HTR-8/SVneo (cell line): ENCODE results near the gene CUL9.
"Not testable (repeated sequence)": the region's sequence is repeated elsewhere in the genome, so short reads cannot be mapped to it uniquely, and the experiment has no call there.

ENCODE experiments used
- DNase-seq: peaks from one replicate; pipeline ENCODE4 v3.0.0; 2011; ENCODE audit warnings: low spot score, mixed read lengths; ENCODE audit not compliant: insufficient read length
- FAIRE-seq: peaks from 2 replicates; lab custom pipeline; 2011; peaks lifted over from hg19 to GRCh38; lab: Jason Lieb, UNC

The CUL9 gene

DNA sequence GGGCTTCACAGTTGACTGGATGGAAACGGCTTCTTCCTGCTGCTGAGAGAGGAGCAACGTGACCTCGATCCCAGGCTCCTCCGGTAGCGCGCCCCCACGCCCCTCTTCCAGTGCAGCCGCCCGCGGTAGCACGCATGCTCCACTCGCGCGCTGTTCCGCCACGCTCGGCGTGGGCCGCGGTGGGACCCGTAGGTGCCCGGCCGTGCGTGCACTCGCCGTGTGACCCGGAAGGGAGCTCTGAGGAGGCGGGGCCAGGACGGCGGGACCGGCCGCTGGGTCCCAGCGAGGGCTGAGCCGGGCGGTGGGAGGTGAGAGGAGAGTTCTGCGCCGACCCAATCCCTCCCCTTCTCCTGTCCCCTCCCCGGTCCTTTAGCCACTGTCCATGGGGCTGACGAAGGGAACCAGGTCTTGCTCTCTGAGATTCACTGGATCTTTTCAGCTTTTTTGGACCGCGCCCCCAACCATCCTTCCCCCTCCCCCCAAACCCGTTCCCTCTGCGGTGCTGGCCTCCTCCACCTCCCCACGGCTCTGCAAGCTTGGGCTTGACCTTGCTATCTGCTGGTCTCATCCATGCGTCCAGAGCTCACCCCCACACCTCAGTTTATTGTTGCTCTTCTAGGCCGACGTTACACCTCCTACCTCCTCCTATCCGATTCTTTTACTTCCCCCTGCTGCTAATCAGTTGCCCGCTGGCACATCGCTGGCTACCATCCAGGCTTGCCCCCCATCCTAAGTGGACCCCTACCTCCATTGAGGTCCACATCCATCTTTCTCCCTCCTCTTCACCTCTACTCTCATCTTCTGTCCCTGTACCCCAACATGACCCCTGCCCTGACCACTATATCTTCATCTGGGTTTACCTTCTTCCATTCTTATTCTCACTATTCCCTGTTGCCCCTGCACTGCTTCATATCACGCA, at the start of gene CUL9:
Gene CUL9 (plus strand): TSS at position 255 of the 919 bp plus-strand sequence. CDS start 2,115 bp downstream, outside the sequence.
- no peak for FAIRE-seq
- no peak for DNase-seq

DNA sequence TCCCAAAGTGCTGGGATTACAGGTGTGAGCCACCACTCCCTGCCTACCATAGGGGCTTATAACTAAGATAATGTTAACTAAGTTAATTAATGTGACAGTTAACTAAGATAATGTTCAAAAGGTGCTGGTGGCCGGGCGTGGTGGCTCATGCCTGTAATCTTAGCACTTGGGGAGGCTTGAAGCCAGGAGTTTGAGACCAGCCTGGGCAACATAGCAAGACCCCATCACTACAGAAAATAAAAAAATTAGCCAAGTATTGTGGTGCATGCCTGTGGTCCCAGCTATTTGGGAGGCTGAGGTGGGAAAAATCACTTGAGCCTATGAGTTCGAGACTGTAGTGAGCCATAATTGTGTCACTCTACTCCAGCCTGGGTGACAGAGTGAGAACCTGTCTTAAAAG, 43.7 kb upstream of the CUL9 start:
- FAIRE-seq: no peak

DNA sequence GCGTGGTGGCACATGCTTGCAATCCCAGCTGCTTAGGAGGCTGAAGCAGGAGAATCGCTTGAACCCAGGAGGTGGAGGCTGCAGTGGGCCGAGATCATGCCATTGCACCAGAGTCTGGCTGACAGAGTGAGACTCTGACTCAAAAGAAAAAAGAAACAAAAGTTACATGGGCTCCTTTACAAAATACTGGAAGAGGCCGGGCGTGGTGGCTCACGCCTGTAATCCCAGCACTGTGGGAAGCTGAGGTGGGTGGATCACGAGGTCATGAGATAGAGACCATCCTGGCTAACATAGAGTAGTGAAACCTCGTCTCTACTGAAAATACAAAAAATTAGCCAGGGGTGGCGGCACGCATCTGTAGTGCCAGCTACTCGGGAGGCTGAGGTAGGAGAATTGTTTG, 42.0 kb upstream of the CUL9 start:
- FAIRE-seq, DNase-seq: not testable (repeated sequence)

More for the DNA sequence above, 43.7 kb upstream of the CUL9 start:
- no peak for DNase-seq

DNA sequence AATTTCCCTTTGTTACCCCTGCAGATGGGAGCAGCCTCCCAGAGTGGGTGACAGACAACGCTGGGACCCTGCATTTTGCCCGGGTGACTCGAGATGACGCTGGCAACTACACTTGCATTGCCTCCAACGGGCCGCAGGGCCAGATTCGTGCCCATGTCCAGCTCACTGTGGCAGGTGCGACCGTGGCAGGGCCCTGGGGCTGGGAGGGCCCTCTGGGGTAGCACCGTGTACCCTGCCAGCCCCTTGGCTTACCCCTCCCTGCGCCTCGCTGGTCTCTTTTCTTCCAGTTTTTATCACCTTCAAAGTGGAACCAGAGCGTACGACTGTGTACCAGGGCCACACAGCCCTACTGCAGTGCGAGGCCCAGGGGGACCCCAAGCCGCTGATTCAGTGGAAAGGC, 40.4 kb upstream of the CUL9 start:
- DNase-seq: no peak
- FAIRE-seq: no peak

DNA sequence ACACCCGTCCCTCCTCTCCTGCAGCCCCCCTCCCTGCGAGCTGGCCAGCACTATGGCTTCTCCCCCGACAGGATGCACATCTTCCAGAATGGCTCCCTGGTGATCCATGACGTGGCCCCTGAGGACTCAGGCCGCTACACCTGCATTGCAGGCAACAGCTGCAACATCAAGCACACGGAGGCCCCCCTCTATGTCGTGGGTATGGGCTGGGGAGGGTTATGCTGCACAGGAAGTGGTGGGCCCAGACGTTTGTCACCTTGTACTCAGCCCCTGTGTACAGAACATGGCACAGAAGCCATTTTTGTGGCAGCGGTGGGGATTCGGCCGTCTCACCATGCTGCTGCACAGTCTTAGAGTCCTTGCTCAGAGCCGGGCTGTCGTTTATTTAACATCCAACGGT, 39.9 kb upstream of the CUL9 start:
- FAIRE-seq (no peak), DNase-seq (no peak)

DNA sequence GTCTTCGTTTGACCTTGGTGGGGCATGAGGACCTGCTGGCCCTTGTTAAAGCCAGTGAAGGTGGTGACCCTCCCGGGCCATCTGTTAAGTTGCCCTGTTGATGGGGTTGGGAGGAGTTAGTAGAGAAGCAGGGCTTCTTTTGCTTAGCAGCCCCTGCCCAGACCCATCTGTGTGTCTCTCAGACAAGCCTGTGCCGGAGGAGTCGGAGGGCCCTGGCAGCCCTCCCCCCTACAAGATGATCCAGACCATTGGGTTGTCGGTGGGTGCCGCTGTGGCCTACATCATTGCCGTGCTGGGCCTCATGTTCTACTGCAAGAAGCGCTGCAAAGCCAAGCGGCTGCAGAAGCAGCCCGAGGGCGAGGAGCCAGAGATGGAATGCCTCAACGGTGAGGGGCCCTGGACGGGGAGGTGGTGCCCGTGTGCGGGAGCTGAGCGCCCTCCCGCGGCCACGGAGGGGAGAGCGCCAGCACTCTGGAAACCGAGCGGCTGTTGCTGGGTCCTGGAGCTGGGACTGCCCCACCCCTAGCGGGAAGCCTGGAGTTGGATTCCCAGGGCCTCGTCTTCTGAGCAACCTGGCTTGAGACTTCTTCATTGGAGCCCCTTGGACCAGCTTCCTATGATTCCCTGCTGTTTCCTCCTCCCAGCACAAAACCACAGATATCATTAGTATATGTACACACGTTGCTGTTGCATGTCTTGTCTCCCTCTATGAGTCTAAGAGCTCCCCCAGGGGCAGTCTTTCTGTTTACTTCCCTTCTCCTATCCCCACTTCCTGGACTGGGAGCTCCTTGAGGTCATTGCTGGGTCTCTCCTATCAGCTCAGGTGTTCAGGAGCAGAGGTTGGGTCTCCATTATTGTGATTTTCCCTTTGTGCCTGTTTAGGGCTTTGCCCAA, 38.5 kb upstream of the CUL9 start:
- DNase-seq (peak; percentile 95), FAIRE-seq (peak; percentile 33)

DNA sequence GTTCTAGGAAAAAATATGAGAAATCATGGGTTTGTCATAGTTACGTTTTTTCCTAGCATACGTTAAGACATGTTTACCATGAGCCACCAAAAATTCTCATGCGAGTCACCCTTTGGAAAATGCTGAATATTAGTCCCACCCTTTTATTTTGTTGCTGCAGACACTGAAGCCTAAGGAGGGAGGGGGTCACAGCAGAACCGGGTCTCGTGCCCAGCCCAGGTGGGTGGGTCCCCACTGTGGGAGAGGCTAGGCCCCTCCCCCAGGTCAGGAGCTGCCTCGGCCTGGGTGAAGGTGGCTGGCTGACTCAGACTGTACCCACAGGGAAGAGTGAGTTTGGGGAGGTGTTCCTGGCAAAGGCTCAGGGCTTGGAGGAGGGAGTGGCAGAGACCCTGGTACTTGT, 37.1 kb upstream of the CUL9 start:
- FAIRE-seq (no peak), DNase-seq (no peak)

DNA sequence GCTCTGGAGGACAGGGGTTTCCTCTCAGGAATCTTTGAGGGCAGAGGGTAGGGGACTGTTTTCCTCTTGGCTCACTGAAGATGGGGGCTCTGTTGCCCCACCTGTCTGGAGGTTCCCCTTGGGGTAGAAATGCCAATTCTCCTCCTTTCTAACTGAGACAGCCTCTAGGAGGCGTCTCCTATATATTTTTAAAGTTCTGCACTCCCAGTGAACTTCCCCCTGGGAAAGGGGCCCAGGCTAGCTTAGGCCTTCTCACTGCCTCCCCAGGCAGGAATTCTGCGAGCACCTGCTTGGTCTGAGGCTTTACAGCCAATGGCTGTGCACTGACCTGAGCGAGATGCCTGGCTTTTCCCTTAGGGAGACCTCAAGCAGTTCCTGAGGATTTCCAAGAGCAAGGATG, 35.7 kb upstream of the CUL9 start:
- FAIRE-seq: no peak
- no peak for DNase-seq

DNA sequence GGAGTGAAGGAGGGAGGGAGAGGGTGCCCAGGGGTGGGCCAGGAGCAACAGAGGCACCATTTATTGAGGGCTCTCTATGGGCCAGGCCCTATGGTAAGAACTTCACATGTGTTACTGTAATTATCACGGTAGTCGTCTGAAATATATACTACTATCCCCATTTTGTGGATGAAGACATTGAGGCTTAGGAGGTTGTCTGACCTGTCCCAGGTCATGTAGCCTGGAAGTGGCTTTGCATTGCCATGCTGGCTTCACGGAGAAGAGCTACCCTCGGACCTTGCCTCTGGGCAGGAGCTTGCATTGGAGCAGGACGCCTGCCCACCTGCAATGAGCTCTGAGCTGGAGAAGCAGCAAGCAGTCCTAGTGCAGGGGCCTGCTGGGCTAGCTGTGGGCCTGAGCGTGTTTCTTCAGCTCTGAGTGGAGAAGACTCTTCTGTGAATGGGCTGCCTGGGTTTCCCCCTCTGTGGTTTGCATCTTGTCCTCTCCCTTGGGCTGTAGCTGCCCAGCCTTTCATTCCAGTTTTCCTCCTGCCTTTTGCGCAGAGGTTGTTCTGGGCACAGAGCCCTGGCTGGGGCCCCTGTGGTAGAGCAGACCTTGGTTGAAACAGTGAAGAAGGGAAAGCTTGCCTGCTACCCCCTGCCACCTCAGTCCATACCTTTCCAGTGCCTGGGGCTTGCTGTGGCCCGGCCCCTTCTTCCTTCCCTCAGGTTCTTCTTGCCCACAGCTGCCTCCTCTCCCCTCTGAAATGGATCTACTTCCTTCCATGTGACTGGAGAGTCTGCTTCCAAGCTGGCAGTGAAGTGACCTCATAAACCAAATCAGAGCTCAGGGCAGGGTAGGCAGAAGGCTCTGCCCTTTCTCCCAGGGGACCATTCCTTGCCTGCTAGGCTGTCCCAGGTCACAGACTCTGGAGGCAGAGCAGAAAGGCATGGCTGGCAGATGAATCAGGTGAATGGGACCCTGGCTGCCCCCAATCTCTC, 35.0 kb upstream of the CUL9 start:
- DNase-seq (no peak), FAIRE-seq (no peak)

DNA sequence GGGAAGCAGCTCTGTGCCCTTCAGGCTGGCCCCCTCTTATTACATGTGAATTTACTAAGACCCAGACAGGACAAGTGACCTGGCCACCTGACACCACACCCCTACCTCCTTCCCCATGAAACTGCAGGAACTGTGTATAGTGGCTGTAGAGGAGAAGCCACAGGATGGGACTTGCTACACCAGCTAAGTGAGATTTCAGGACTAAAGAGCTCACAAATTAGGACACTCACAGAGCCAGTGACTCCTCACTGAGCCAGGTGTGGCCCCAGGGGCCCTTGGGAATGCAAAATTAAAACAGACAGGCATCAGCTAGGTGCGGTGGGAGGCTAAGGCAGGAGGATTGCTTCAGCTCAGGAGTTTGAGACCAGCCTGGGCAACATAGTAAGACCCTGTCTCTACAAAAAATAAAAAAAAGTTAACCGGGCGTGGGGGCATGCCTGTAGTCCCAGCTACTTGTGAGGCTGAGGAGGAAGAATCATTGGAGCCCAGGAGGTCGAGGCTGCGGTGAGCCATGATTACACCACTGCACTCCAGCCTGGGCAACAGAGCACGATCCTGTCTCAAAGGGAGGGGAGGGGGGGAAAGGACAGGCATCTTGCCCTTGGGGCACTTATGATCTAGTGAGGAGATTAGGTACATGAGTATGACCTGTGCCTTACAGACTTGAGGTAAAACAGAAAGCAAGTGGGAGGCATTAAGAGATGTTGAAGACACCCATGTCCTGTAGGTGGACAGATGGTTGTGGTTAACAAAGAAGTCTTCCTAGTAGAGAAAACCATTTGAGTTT, 34.1 kb upstream of the CUL9 start:
- DNase-seq: no peak
- FAIRE-seq: no peak

DNA sequence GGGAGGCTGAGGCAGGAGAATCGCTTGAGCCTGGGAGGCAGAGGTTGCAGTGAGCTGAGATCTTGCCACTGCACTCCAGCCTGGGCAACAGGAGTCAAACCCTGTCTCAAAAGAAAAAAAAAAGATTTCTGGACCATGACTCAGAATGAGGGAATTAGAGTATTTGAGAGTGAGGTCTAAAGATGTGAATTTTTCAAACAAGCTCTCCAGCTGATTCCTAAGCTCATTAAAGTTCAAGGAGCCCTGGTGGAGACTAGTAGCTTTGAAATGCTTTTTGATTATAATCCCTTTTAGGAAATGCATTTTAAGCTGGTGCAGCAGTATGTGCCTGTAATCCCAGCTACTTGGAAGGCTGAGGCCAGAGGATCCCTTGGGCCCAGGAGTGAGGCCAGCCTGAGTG, 32.7 kb upstream of the CUL9 start:
- no peak for DNase-seq
- no peak for FAIRE-seq

DNA sequence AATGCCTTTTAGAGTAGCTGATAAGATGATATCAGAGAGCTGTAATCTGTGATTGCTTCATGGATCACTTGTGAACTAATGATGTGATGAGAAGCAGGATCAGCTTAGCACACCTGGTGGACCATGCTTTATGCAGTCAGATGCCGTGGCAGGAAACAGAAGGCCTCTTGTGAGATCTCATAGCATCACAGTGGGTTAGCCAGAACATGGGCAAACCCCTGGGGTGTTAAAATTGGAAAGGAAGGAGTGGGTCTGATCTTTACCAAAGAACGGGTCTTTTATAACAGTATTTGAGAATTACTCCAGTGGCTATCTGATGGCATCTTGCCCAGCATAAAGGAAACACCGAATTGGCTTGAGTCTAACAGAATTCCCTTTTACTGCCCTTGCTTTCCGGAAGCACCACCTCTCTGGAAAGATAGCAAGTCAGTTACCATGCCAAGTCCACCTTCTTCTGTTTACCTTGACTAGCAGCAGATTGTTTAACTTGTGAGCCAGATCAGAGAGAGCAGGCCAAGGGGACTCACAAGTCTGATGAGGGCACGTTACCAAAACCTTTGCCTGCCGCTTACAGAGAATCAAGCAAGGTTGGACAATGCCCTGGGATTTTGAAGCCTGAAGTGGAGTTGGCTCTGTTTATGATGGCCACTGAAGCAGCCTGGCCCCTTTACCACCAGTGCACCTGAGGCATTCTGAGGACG, 31.8 kb upstream of the CUL9 start:
- no peak for FAIRE-seq

DNA sequence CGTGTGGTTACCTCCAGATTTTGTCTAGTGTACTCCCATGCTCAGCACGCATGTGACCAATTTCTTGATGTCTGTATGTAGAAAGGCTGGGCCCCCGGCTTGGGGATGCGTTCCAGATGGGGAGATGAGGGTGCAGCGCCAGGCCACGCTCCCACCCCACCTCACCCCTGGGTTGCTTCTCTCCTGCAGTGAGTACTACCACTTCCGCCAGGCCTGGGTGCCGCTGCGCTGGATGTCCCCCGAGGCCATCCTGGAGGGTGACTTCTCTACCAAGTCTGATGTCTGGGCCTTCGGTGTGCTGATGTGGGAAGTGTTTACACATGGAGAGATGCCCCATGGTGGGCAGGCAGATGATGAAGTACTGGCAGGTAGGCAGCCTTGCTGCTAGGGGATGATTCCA, 22.4 kb upstream of the CUL9 start:
- DNase-seq (no peak), FAIRE-seq (no peak)

More for the DNA sequence above, 31.8 kb upstream of the CUL9 start:
- DNase-seq: no peak

DNA sequence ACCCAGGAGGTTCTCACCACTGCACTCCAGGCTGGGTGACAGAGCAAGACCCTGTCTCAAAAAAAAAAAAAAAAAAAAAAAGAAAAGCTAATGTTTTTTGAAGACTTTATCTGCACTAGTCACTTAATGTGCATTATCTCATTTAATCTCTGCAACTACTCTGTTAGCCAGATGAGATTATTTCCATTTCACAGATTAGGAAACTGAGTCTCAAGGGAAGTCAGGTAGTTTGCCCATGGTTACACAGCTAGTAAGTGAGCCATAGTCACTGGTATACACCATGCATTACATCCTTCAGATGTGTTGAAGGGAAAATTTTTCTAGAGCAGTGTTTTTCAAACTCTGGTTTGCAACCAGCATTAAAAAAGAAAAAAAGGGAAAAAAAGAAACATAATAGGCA, 18.1 kb upstream of the CUL9 start:
- DNase-seq: no peak
- FAIRE-seq: no peak

DNA sequence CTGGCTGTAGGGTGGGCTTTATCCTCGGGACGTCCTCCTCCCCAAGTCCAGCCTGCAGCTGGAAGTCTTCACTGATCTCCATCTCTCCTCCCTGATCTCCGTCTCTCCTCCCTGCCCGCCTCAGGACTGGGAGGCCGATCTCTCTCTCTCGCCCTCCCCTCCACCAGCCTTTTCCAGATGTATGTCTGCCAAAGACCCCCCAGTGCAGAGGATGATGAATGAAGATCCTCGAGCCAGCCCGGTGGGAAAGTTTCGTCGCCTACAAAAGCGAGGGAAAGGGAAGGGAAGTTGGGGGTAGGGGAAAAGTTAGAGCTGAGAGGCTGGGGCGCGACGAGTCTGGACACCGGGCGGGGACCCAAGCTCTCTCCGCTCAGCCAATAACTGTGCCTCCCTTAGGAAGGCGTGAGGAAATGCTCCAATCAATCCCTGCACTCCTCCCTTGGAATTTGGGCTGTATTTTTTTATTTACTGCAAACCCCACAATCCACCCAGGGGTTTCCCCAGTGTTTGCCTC, 11.5 kb upstream of the CUL9 start:
- FAIRE-seq: no peak
- DNase-seq: peak; percentile 86

DNA sequence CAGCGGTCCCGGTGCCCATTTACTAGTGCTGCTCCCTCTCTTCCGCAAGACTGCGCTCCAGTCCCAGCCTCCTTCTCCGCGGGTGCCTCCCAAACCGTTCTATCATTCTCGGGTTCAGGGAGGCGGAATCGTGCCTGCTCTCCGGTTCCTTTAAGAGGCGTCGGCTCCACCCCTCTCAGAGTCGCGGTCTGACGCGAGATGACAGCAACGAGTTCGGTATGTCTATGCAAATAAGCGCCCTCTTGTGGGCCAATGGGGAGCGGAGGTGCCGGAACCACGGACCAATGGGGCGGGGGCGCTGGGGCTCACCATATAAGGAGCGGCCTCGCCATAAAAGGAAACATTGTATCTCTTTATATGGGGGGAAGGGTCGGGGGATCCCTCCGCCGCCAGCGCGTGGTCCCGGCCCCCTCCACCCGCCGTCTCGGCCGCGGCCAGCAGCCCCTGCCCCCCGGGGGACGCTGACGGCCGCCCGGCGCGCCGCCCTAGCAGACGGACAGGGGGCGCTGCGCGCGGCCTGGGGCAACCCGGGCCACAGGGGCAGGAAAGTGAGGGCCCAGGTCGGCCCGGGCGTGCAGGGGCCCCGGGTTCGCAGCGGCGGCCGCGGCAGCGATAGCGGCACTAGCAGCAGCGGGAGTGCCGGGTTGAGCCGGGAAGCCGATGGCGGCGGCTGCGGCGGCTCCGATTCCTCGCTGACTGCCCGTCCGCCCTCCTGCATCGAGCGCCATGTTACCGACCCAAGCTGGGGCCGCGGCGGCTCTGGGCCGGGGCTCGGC, 10.9 kb upstream of the CUL9 start, which contains the start of gene SRF:
Gene SRF (plus strand): TSS at position 339 of the 776 bp plus-strand sequence. CDS start 388 bp downstream, at position 727.
- FAIRE-seq (peak; percentile 74), DNase-seq (peak; percentile 97)

DNA sequence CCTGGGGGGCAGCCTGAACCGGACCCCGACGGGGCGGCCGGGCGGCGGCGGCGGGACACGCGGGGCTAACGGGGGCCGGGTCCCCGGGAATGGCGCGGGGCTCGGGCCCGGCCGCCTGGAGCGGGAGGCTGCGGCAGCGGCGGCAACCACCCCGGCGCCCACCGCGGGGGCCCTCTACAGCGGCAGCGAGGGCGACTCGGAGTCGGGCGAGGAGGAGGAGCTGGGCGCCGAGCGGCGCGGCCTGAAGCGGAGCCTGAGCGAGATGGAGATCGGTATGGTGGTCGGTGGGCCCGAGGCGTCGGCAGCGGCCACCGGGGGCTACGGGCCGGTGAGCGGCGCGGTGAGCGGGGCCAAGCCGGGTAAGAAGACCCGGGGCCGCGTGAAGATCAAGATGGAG, 10.3 kb upstream of the CUL9 start:
- FAIRE-seq (no peak), DNase-seq (no peak)
